GM19438 (cell line): Measurements from ENCODE around the gene TMEM106C.

Experiments
- ATAC-seq: cut with Tn5 transposase; IDR thresholded peaks from one replicate; pipeline ENCODE4 v1.9.1; 2021; ENCODE audit warnings: low read depth; ENCODE audit not compliant: unreplicated experiment

Gene TMEM106C

GRCh38 chr12:47963340-47964040 lies at the start of gene TMEM106C:
TSS of gene TMEM106C (plus strand) at chr12:47963596. CDS start at chr12:47964237, 641 bp downstream.
- ATAC-seq, result peak; percentile 88

DNA sequence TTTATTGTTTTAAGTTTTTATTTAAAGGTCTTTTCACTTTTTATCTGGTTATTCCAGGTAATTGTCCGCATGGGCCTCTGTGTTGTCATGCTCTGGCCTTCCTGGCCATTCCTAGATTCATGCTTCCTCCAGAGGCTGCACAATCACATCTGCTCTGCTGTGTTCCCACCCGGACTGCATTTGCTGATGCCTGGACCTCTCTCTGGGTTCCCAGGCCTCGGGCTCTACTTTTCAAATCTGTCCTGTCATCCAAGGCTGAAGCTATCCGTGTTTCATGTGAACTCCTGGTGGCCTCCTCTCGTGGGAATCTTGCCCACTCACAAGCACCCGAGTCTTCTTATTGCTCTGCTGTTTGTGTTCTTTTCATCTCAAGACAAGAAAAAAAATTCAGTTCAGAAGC lies 42.5 kb upstream of the TMEM106C start:
- ATAC-seq, result no peak

DNA sequence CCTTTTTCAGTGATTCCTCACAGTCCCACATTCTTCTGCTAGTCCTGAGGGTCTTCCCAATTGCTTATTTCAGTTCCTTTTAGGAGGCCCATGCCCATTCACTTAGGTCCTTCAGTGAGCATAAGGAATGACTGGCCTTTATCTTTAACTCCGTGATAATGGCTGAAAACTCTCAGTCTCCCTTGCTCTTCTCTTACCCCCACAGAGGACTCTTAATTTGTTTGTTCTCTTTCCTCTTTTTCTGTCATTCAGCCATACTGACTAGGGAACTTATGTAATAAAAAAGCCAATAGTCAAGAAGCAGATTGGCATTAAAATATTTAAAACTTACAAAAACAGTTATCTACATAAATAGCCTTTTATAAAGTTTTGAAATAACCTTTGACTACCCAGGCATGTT lies 41.5 kb upstream of the TMEM106C start:
- ATAC-seq, result no peak

- no peak for ATAC-seq
Observed at GRCh38 chr12:47927346-47927745, 36.0 kb upstream of the TMEM106C start.

GRCh38 chr12:47930634-47931033 lies 32.8 kb upstream of the TMEM106C start:
- ATAC-seq, result no peak

DNA sequence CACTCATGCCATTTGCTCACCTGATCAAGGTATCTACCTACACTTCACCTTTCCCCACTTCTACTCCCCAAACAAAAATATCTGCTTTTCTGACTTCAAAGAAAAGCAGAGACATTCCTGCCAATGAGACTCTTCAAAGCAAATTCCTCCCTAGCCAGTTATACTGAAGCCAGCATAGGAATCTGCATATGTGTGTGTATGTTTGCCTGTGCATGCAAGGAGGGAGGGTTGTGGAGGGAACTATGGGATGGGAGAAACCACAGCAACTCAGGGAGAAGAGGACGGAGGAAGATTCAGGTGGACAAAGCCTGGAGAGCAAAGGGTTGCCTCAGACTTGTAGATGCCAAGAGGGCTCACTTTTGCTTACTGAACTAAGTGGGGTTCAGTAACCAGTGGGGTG lies 32.2 kb upstream of the TMEM106C start:
- no peak for ATAC-seq

GRCh38 chr12:47935184-47935583 lies 28.2 kb upstream of the TMEM106C start:
- no peak for ATAC-seq

GRCh38 chr12:47938093-47938492 lies 25.3 kb upstream of the TMEM106C start:
- no peak for ATAC-seq

DNA sequence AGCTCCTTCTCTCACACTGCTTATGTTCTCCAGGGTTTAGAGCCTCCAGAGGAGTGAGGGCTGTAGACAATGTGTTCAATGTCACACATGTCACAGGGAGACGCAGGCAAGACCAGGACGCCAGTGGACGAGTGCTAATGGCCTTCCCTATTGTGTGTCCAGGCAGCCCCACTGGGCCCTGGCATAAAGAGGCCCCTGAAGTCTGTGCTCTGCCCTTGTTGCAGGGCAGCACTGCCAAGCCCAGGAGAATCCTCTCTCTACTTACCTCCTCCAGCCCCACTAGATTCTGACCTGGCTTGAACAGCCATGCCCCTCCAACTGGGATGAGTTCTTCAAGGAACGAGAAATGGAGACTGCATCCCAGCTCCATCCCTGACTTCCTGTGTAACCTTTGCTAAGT lies 24.8 kb upstream of the TMEM106C start:
- no peak for ATAC-seq

GRCh38 chr12:47939009-47939601 lies 24.3 kb upstream of the TMEM106C start:
- ATAC-seq, result no peak

DNA sequence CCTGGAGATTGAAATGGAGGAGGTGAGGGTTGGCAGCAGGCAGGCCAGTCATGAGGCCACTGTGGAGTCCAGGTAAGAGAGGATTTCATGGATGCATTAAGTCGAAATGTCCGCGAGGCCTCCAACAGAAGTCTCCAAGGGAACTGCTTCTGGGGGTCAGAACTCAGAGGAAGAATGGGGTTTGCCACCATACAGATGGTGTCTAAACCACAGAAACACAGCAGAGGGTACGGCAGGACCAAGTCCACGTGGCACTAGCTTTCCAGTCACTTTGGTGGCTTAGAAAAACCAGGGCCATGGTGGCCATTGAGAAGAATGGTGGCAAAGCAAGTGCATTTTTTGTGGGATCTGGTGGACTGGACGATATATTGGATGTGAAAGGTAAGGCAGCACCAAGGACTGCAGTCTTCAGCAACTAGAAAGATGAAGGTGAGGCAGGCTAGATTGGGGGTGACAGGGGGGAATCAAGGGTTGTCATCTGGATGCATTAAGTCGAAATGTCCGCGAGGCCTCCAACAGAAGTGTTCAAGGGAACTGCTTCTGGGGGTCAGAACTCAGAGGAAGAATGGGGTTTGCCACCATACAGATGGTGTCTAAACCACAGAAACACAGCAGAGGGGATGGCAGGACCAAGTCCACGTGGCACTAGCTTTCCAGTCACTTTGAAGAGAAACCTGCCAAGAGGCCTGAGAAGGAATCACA lies 22.5 kb upstream of the TMEM106C start:
- ATAC-seq, result no peak

DNA sequence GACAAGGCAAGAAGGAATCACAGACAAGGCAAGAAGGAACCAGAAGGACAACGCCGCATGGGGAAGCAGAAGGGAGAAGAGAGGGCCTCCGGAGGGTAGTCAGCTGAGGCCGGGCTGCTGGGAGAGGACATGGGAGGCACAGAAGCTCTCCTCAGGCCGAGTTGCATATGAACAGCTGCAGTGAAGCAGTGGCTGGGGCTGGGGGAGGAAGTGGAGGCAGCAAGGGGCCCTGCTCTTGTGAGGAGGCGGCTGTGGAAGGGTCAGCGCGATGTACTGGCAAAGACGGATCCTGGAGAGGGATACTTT lies 22.0 kb upstream of the TMEM106C start:
- ATAC-seq, result no peak

- ATAC-seq, result no peak
Observed at GRCh38 chr12:47941871-47942613, 21.4 kb upstream of the TMEM106C start.

GRCh38 chr12:47942614-47943225 lies 20.7 kb upstream of the TMEM106C start:
- no peak for ATAC-seq

DNA sequence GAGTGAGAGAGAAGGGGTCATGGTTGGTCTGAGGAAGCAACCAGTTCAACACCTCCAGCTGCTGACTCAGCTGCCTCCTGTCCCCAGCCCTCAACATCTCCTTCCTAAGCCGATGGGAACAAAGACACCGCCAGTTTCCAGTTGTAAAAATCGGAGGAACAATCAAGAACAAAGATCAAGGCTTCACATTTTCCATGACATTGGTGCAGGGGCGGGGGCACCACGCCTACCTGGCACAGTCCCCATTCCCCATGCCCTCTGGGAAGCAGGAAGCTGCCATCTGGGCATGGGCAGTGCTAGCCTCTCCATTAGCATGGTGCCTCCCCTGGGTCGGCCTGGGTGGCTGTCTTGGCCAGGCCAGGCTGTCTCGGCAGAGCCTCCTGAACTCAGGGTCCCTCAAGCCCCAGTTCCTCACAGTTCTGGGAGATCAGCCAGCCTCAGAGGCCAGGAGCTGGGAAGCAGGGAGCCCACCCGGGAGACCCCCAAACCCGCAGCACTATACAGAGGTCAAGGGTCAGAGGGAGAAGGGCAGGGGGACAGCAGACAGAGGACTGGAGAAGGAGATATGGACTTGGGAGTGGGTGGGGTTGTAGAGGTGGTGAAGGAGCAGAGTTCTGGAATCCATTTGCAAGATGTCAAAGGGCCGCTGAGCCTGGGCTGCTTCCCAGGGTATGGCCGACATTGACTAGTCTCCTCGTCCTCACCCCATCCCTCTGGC lies 19.6 kb upstream of the TMEM106C start:
- ATAC-seq, result no peak

DNA sequence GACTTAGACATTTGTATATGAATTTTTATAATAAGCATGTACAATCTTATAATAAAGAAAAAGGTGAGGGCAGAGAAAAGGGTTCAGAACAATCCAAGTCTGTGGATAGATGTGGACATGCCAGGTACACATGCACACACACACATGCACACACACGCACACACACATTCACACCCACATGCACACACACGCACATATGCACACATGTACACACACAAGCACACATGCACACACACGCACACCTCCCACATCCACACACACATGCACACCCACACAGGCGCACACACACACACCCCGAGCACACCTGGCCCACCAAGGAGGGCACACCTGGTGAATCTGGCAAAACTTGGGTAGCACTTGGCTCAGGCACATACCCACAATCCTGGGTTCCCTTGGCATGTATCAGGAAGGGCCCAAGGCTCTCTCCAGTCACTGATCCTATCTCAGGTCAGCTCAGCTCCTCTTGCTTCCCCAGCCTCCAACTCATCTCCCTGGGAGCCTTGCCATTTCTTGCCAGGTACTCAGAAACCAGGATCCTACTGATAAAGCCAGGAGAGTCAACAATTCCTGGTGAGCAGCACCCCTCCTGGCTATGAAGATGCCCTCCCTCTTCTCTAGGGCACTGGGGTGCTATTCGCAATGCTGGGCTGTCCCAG lies 18.6 kb upstream of the TMEM106C start:
- no peak for ATAC-seq

DNA sequence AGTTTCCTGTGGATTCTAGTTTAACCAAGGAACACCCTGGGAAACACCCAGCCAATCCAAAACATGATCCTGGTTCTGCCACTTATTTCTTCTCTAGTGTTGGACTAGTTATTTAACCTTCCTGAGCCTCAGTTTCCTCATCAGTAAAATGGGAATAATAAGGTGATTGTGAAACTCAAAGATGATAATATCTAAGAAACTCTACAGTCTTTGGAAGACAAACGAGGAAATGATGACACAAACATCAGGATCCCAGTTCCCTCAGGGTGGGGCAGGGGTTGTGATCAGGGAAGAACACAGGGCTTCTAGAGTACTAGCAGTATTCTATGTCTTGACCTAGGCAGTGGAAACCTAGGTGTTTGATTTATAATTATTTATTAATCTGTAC lies 18.1 kb upstream of the TMEM106C start:
- no peak for ATAC-seq

DNA sequence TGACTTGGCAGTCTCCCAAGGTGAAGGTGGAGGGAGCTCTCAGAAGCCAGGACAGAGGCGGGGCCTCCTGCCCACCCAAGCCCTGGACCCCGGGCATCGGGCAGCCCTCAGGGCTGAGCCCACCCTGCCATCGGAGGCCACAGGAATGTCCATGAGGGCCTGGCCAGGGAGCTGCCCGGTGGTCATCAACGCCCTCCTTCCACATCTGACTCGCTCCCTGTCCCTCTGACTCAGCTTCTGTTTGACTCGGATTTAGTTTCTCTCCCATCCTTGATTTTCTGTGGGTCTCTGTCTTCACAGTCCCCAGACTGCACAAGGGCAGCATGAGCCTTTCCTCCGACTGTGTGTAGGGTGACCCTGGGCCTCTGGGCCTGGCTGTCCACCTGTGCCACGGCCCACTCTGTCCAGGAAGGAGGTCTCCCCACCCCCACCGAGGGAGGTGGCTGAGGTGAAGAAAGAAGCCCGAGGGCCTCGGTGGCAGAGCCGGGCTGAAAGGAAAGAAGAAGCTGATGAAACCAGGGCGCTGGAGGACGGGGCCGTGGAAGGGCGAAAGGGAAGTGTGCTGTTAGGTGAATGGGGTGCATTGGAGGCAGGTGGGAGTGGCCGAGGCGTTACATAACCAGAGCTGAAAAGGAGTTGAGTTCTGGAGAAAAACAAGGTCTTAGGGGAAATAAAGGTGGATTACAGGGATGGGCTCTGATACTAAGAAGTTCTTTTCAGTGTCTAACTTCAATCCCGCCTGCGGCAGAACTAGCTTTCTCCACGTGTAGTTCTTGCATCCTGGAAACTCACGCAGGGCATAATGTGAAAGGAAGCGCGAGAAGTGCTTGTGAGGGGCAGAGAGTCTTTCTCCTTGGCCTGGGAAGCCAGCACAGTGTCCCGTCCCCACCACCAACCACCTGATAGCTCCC lies 16.7 kb upstream of the TMEM106C start:
- no peak for ATAC-seq

DNA sequence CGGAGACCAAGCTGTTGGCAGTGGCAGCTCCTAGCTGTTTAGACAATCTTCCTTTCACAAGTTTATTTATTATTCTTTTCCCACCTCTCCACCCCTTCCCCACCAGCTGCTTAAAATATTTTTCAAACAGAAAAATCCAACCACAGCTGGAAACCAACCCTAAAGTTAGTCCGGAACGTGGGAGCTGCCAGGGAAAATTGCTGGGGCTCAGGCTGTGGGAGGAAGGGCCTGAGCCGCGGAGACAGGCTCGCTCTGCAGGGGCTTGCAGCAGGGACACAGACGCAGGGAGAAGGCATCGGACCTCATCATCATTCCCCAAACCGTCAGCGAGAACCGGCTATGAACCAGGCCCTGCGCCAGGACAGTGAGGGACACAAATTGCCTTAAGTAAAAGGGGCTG lies 16.1 kb upstream of the TMEM106C start:
- ATAC-seq, result no peak
